GM19035 (cell line): ENCODE measurements around the gene GPBP1L1.
A peak's percentile ranks its signal among the peaks of the same experiment; 100 is the strongest.
"Not testable (repeated sequence)": the region's sequence is repeated elsewhere in the genome, so short reads cannot be mapped to it uniquely, and the experiment has no call there.

Experiments
- ATAC-seq: cut with Tn5 transposase; IDR thresholded peaks from one replicate; pipeline ENCODE4 v1.9.1; 2021; ENCODE audit not compliant: unreplicated experiment

GPBP1L1 gene

DNA sequence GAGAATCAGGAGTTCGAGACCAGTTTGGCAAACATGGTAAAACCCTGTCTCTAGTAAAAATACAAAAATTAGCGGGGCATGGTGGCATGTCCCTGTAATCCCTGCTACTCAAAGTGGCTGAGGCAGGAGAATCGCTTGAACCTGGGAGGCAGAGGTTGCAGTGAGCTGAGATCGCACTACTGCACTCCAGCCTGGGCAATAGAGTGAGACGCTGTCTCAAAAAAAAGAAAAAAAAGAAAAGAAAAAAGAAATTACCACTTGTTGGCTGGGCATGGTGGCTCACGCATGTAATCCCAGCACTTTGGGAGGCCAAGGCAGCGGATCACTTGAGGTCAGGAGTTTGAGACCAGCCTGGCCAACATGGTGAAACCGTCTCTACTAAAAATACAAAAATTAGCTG lies 89.6 kb downstream of the GPBP1L1 start:
- ATAC-seq, result not testable (repeated sequence)

DNA sequence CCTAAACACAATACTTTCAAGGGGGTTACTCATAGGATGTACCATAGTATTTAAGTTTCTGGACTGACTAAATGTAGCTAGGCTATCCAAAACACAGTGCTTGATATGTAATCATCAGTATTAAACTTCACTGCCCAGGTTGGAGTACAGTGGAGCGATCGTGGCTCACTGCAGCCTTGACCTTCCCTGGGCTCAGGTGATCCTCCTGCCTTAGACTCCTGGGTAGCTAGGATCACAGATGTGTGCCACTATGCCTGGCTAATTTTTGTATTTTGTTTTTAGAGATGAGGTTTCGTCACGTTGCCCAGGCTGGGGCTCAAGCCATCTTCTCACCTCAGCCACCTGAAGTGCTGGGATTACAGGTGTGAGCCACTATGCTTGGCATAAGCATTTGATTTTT lies 91.9 kb downstream of the GPBP1L1 start:
- ATAC-seq, result no peak

DNA sequence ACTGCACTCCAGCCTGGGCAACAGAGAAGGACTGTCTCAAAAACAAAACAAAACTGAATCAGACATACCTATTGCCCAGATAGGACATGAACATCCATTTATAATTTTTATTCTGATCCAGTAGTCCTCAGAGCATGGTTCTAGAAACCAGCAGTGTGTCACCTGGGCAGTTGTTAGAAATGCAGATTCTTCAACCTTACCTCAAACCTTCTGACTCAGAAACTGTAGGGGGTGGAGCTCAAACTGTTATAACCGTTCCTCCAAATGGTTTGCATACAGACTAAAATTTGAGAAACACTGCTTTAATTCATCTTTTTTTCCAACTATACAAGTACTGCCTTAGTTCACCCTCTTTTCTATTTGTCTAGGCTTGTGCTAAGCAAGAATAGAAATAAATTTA lies 96.5 kb downstream of the GPBP1L1 start:
- ATAC-seq, result no peak

DNA sequence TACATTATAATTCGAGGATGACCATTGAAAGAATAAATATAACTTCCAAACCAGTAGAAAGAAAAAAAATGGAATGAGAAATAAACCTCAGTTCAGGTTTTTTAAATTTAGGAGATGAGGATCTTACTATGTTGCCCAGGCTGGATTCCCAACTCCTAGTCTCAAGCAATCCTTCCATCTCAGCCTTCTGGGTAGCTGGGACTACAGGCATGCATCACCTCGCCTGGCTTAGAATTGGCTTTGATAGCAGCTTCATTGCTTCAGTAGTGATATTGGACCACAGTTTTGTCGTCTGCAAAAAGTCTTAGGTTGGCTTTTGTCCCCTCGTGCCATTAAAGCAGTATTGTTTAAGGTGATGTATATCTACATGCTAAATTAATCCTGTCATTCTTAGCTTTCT lies 99.6 kb downstream of the GPBP1L1 start:
- ATAC-seq, result no peak

DNA sequence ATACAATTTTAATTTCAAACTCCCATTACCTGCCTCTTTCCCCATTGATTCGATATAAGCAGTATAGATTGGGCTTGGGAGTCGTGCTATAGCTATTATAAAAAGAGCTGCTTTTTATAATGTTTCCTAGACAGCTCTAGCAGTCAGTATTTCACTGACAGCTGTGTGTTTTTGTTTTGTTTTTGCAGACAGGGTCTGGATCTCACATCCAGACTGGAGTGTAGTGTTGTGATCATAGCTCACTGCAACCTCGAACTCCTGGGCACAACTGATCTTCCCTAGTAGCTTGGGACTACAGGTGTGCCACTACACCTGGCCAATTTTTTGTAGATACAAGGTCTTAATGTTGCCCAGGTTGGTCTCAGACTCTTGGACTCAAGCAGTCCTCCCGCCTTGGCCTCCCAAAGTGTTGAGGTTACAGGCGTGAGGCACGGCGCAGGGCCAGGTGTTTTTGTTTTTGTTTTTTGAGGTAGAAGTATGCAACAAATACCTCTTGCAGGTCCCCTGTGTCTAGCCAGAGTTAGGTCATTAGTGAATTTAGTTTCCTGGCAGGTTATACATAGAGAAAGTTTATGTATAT lies 100.7 kb downstream of the GPBP1L1 start:
- no peak for ATAC-seq

DNA sequence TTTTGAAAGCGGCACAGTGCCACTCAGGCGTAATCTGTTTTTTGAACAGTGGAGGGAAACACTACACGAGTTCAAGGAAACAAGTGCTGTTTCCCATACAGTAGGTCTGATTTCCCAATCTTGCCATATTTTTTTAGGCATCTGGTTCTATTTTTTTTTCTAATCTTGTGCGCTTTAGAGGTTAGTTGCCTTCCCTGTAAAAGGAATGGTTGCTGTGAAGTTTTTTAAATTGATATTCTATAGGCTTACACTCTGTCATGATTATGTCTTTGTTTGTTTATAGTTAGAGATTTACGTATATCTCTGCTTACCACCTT lies 101.3 kb downstream of the GPBP1L1 start:
- ATAC-seq, result no peak

DNA sequence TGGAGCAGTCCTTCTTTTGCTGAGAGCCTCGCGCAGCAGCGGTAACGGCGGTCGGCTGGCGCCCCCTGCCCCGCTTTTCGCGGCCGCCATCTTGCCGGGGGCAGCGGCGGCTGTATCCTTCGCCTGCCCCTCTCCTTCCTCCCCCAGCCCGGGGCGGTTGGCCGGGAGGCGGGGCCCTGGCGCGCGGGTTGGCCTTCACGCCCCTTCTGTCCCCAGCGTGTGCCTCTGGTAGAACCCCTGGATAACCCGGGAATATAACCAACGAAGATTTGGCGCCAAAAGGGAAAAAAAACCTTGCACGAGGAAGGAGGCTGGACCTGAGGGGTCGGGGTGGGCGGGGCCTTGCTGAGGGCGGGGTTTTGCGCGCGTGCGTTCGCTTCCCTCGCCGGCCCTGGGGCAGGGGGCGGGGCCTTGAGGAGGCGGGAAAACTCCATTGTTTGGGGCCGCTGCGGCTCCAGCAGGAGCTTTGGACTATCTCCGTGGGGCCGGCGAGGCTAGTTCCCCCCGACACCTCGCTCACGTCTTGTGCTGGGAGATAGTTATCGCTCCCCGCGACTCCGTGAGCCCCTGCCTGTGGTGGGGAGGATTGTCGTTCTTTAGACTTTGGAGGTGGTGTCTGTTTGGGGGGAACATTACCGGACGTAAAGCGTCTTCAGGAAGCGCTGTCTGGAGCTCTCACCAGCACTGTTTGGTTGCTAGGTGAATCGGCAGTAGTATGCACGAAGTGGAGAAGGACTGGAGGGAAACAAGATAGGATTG lies 101.8 kb downstream of the GPBP1L1 start:
- ATAC-seq, result peak; percentile 38

DNA sequence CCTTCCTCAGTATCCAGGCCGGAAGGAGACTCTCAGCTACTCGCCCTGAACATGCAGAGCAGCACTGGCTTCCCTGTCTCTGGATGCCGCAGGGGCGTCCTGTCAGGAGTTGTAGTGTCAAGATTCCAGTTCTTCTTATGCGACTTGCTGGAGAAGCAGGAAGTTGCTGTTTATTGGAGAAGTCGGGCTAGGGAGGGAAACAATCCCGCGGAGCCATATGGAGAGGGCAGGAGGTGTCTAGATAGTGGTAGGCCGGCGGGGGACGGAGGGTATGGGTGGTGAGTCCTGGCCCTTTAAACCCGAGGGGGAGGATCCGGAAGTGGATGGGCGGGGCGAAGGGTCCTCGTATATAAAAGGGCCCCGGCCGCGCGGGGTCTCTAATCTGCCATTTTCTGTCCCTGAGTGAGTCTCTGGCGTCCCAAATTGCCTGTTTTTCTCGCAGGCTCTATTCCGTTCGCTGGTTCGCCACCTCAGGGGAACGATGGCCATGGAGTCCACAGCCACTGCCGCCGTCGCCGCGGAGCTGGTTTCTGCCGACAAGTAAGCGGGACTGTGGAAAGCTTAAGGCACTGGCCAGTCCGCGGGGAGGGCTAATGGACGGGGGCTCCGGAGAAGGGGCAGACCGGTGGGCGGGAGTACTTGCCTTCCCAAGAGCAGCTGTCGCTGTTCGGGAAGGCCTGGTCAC lies 102.5 kb downstream of the GPBP1L1 start, which contains the start of gene NASP:
Gene NASP, plus strand, starts transcription at position 376 of the 685 bp plus-strand sequence. Its CDS starts 106 bp downstream, at position 482.
- ATAC-seq, result peak; percentile 53

DNA sequence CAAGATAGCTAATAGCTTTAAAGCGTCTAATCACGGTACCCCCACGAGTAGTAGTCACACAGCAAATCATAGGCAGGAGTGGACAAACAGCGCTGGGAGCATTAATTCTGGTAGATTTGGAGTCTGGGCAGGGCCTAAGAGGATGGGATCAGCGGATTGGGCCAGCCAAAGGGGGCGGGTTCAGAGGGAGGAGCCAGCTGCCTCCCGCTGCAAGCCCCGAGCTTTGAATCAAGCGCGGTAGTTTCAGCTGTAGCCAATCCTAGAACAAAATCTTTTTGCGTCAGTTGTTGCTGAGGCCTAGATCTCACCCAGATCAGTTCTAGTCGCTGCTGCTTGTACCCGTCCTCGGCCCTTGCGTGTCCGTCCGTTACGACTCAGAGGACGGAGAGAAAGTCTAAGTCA lies 103.1 kb downstream of the GPBP1L1 start:
- peak; percentile 63 for ATAC-seq
